GM18861 (cell line): ENCODE results near the gene WWC2.
"Not testable (repeated sequence)": the region's sequence is repeated elsewhere in the genome, so short reads cannot be mapped to it uniquely, and the experiment has no call there.

Experiments used
- ATAC-seq: cut with Tn5 transposase; IDR thresholded peaks from one replicate; pipeline ENCODE4 v1.9.1; 2021; ENCODE audit not compliant: unreplicated experiment

Gene WWC2

GRCh38 chr4:183141997-183142396 is 42.9 kb downstream of the WWC2 start:
- ATAC-seq: no peak

GRCh38 chr4:183142571-183143550 is 43.8 kb downstream of the WWC2 start:
- ATAC-seq: no peak

GRCh38 chr4:183144787-183145186 is 45.7 kb downstream of the WWC2 start:
- no peak for ATAC-seq

GRCh38 chr4:183145773-183146172 is 46.7 kb downstream of the WWC2 start:
- no peak for ATAC-seq

- no peak for ATAC-seq
These were observed 47.4 kb downstream of the WWC2 start for GRCh38 chr4:183146478-183146877.

- ATAC-seq: no peak
These were observed 48.1 kb downstream of the WWC2 start for GRCh38 chr4:183147196-183147595.

- ATAC-seq: no peak
These were observed 48.9 kb downstream of the WWC2 start for GRCh38 chr4:183147983-183148382.

GRCh38 chr4:183149616-183150539 is 50.8 kb downstream of the WWC2 start:
- ATAC-seq: no peak

- ATAC-seq: not testable (repeated sequence)
These were observed 51.6 kb downstream of the WWC2 start for GRCh38 chr4:183150664-183151063.

- ATAC-seq: not testable (repeated sequence)
These were observed 53.2 kb downstream of the WWC2 start for GRCh38 chr4:183152232-183152631.

- ATAC-seq: no peak
These were observed 54.3 kb downstream of the WWC2 start for GRCh38 chr4:183153190-183153916.

GRCh38 chr4:183154701-183155391 is 55.8 kb downstream of the WWC2 start:
- no peak for ATAC-seq

GRCh38 chr4:183155450-183156184 is 56.6 kb downstream of the WWC2 start:
- ATAC-seq: no peak

- ATAC-seq: no peak
These were observed 58.2 kb downstream of the WWC2 start for GRCh38 chr4:183157215-183157614.

- no peak for ATAC-seq
These were observed 59.0 kb downstream of the WWC2 start for GRCh38 chr4:183158062-183158461.

- no peak for ATAC-seq
These were observed 62.6 kb downstream of the WWC2 start for GRCh38 chr4:183161630-183162029.

GRCh38 chr4:183163135-183163534 is 64.1 kb downstream of the WWC2 start:
- no peak for ATAC-seq

- ATAC-seq: no peak
These were observed 65.9 kb downstream of the WWC2 start for GRCh38 chr4:183164963-183165362.

GRCh38 chr4:183165376-183165775 is 66.3 kb downstream of the WWC2 start:
- no peak for ATAC-seq

- ATAC-seq: no peak
These were observed 71.8 kb downstream of the WWC2 start for GRCh38 chr4:183170894-183171293.
